ENCODE data around the gene PIP5K1A.

DNA sequence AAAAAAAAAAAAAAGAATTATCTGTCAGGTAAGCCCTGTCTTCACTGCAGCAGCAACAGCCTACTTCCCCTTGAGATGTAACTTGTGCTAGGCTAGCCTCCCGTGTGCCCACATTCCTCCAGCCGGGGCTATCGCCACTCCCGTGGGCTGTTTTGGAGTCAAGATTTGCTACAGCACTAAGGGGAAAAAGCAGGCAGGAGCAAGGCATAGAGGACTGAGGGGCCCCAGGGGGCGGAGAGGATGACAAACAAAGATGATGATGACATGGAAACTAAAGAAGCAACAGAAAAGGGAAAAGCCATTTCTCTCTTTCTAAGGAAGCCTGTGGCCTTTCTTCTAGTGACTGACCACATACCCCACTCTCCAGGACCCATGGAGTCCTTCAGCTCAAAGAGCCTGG is 40.0 kb upstream of the PIP5K1A start:
- TF ChIP-seq EZH2 (IDR thresholded peaks at IDR 0.05; ENCODE audit: insufficient read depth, poor library complexity, severe bottlenecking) (no peak), EZH2phosphoT487 (IDR thresholded peaks at IDR 0.05; ENCODE audit: insufficient read depth, low read depth) (no peak)
